ENCODE data around the gene SPARC. TPM values are rescaled to one million over a fixed set of nuclear protein-coding genes. Genes with fewer than 3 reads are reported as not detected.

Gene SPARC
- total and polyA plus RNA-seq, 10 donors: 76.5 to 963 (median 440) TPM

DNA sequence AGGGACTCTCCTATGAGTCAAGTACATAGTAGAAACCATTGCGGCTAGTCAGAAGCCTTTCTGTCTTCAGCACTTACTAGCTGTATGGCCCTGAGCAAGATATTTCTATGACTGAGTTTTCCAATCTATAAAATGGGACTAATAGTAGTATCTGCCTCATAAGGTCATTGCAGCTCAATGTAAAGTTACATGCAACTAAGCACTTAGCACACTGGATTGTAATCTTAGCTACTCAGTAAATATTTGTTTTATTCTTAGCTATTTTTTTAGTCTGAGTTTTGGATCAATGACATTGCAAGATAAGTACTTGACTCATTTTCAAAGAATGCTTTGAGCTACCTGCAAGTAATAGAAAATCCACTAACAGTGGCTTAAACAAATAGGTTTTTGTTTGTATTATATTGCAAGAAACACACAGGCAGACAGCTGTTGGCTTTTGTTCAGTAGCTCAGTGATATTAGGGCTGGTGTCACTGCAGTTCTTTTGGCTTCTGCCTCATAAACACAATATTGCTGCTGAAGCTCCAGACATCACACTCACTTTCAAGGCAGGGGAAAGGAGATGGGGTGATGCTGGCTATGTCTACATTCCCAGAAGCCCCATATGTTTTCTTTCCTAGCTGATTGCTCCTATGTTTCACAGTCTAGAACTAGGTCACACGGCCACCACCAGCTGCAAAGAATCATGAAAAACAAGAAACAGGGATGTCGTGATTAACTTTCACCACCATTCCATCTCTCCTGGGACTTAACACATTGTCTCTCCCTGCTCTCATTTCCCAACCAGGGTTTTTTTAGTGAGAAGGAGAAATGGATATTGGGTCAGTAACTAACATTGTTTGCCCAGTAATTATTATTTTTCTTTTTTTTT lies 68.6 kb downstream of the SPARC start:
- Histone ChIP-seq H3K27ac (no peak overlapping the region), H3K4me1 (peaks cover 0 to 4% (median 0%) of the 10 kb centered on the region in 6 donors), H3K9me3 (no peaks in the 10 kb centered on the region), H3K36me3 (no peaks in the 10 kb centered on the region), H3K4me3 (no peak overlapping the region), H3K27me3 (replicated peaks in 1 of 7) (peaks cover 0 to 61% (median 0%) of the 10 kb centered on the region in 7 donors)
- TF ChIP-seq, protein P1, sequence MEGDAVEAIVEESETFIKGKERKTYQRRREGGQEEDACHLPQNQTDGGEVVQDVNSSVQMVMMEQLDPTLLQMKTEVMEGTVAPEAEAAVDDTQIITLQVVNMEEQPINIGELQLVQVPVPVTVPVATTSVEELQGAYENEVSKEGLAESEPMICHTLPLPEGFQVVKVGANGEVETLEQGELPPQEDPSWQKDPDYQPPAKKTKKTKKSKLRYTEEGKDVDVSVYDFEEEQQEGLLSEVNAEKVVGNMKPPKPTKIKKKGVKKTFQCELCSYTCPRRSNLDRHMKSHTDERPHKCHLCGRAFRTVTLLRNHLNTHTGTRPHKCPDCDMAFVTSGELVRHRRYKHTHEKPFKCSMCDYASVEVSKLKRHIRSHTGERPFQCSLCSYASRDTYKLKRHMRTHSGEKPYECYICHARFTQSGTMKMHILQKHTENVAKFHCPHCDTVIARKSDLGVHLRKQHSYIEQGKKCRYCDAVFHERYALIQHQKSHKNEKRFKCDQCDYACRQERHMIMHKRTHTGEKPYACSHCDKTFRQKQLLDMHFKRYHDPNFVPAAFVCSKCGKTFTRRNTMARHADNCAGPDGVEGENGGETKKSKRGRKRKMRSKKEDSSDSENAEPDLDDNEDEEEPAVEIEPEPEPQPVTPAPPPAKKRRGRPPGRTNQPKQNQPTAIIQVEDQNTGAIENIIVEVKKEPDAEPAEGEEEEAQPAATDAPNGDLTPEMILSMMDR (IDR thresholded peaks at IDR 0.05 in 8 of 11, conservative IDR thresholded peaks at IDR 0.05 in 3 of 11): no peak
- no peak for TF ChIP-seq POLR2AphosphoS5 (IDR thresholded peaks at IDR 0.05)
- no peak for TF ChIP-seq POLR2A (IDR thresholded peaks at IDR 0.05)
- no peak for DNase-seq
- intact Hi-C loops (cut with DNase I; ENCODE audit: low total_unique reads): no loop called here
- WGBS, 5 donors: 78 to 89% (median 85%) methylated on average over 3 of the region's 3 CpGs

DNA sequence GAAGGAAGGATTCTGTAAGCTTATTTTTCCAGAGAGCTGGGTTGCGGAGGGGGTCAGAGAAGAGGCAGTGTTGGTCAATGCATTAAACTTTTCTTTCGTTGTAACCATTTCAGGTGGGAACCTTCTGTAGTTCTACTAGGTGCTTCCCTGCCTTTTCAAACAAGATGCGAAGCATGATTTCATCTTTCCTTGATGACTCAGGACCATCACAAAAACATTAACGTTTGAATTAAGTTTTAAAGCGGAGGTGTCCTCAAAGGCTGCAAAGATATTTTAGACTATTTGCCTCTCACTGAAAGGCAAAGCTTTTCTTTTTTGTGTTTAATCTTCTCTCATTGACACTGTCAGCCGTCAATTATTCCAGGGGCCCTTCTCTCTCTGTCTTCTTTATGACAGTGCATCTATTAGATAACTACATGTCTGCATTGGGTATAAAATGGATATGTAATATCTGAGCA lies 69.3 kb downstream of the SPARC start:
- intact Hi-C loops (cut with DNase I; ENCODE audit: low total_unique reads): no loop called here
- Histone ChIP-seq H3K27me3 (replicated peaks in 1 of 7) (peaks cover 0 to 63% (median 0%) of the 10 kb centered on the region in 7 donors), H3K4me3 (no peak overlapping the region), H3K4me1 (peaks cover 0 to 5% (median 0%) of the 10 kb centered on the region in 6 donors), H3K27ac (no peak overlapping the region), H3K9me3 (no peaks in the 10 kb centered on the region), H3K36me3 (no peaks in the 10 kb centered on the region)
- TF ChIP-seq, protein P1 (IDR thresholded peaks at IDR 0.05 in 8 of 11, conservative IDR thresholded peaks at IDR 0.05 in 3 of 11): no peak
- no peak for TF ChIP-seq POLR2A (IDR thresholded peaks at IDR 0.05)
- TF ChIP-seq POLR2AphosphoS5 (IDR thresholded peaks at IDR 0.05): no peak
- no peak for DNase-seq
- WGBS, 5 donors: 78 to 93% (median 87%) methylated on average over 6 of the region's 6 CpGs

DNA sequence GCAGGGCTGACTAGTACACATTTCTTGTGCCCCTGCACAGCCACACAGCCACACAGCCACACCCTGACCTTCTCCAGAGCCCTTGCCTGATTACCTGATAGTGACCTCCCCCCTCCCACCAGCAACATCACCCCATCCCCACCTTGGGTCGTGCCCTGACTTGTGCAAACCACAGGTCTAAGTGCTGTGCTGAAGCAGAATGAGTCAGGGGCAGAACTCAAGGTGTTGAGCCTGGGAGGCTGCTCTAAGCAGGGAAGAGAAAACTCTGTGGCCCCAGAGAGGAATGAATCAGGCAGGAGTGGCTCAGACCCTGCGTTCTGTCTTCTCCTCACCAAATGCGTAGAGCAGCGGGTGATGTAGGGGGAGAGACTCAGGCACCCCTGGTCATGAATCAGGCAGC lies 71.3 kb downstream of the SPARC start:
- TF ChIP-seq POLR2AphosphoS5 (IDR thresholded peaks at IDR 0.05): no peak
- TF ChIP-seq POLR2A (IDR thresholded peaks at IDR 0.05): no peak
- TF ChIP-seq, protein P1 (IDR thresholded peaks at IDR 0.05 in 8 of 11, conservative IDR thresholded peaks at IDR 0.05 in 3 of 11): no peak
- Histone ChIP-seq H3K4me3 (no peak overlapping the region), H3K9me3 (no peaks in the 10 kb centered on the region), H3K27ac (no peak overlapping the region), H3K4me1 (peaks cover 0 to 5% (median 0%) of the 10 kb centered on the region in 6 donors), H3K36me3 (no peaks in the 10 kb centered on the region), H3K27me3 (replicated peaks in 1 of 7) (peaks cover 0 to 48% (median 0%) of the 10 kb centered on the region in 7 donors)
- DNase-seq: no peak
- intact Hi-C loops (cut with DNase I; ENCODE audit: low total_unique reads): no loop called here
- WGBS, 5 donors: 78 to 93% (median 85%) methylated on average over 4 of the region's 4 CpGs

DNA sequence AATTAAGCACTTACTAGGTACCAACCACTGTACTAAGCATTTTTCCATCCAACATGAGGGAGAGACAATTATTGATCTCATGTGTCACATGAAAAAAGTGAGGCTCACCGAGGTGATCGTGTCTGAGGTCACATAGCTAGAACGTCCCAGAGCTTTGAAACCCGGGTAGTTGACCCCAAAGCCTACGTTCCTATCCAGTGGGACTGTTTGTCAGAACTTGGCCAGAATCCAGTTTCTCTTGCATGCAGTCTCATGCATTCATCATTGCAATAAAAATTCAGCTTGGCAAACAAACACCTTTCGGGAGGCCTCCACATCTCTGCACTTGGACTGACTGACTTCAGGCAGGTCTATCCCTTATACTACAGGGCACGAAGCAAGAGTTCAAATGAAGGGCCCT lies 72.2 kb downstream of the SPARC start:
- Histone ChIP-seq H3K36me3 (no peaks in the 10 kb centered on the region), H3K9me3 (no peaks in the 10 kb centered on the region), H3K4me3 (no peak overlapping the region), H3K27ac (no peak overlapping the region), H3K27me3 (replicated peaks in 1 of 7) (peaks cover 0 to 41% (median 0%) of the 10 kb centered on the region in 7 donors), H3K4me1 (peaks cover 0 to 5% (median 0%) of the 10 kb centered on the region in 6 donors)
- DNase-seq: no peak
- intact Hi-C loops (cut with DNase I; ENCODE audit: low total_unique reads): no loop called here
- TF ChIP-seq, protein P1 (IDR thresholded peaks at IDR 0.05 in 8 of 11, conservative IDR thresholded peaks at IDR 0.05 in 3 of 11): no peak
- TF ChIP-seq POLR2AphosphoS5 (IDR thresholded peaks at IDR 0.05) (no peak), POLR2A (IDR thresholded peaks at IDR 0.05) (no peak)
- 78 to 88% (median 83%) methylated on average over 7 of the region's 7 CpGs for WGBS, 5 donors

All from spleen (tissue), 11 donors.